ENCODE data around the gene PTPN12. TPM values are rescaled to one million over a fixed set of nuclear protein-coding genes. Genes with fewer than 3 reads are reported as not detected.
A peak's percentile ranks its signal among the peaks of the same experiment; 100 is the strongest.

PTPN12 gene
- polyA plus RNA-seq, 3 donors = 78.8 to 103 (median 84.9) TPM

DNA sequence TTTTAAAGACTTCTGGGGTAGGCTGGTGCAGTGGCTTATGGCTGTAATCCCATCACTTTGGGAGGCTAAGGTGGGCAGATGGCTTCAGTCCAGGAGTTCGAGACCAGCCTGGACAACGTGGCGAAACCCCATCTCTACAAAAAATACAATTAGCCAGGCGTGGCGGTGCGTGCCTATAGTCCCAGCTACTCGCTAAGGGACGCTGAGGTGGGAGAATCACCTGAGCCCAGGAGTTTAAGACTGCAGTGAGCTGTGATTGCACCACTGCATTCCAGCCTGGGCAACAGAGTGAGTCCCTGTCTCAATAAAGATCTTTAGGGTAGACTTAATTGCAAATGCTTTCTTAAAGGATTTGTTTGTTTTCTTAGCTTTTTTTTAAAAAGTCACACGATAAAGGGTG lies 29.3 kb downstream of the PTPN12 start:
- no peak for DNase-seq (ENCODE audit: extremely low read depth in 1 of 11, low read depth in 9 of 11, low spot score in 4 of 11)

DNA sequence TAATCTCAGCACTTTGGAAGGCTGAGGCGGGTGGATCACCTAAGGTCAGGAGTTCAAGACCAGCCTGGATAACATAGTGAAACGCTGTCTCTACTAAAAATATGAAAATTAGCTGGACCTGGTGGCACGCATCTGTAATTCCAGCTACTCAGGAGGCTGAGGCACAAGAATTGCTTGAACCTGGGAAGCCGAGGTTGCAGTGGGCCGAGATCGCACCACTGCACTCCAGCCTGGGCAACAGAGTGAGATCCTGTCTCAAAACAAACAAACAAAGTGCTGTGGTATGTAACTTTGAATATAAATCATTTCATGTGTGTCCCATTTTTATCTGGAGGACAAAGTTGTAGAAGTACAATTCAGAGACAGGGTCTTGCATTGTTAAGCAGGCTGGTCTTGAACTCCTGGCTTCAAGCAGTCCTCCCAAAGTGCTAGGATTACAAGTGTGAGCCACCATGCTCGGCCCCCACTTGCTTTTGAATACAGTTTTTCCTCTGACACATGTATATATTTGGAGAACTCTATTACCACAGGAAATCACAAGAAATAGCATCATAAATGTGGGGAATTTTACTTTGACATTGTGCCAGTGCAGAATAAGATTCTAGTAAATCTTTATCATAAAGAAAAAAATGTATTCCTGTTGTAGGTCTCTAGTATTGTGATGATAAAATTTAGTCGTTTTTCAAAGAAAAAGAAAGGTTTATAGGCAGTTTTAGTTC lies 32.6 kb downstream of the PTPN12 start:
- DNase-seq (ENCODE audit: extremely low read depth in 1 of 11, low read depth in 9 of 11, low spot score in 4 of 11) = no peak

GRCh38 chr7:77570330-77571011 lies 33.4 kb downstream of the PTPN12 start:
- no peak for DNase-seq (ENCODE audit: extremely low read depth in 1 of 11, low read depth in 9 of 11, low spot score in 4 of 11)

- DNase-seq (ENCODE audit: extremely low read depth in 1 of 11, low read depth in 9 of 11, low spot score in 4 of 11) = no peak
These were observed 34.7 kb downstream of the PTPN12 start for GRCh38 chr7:77571801-77572200.

DNA sequence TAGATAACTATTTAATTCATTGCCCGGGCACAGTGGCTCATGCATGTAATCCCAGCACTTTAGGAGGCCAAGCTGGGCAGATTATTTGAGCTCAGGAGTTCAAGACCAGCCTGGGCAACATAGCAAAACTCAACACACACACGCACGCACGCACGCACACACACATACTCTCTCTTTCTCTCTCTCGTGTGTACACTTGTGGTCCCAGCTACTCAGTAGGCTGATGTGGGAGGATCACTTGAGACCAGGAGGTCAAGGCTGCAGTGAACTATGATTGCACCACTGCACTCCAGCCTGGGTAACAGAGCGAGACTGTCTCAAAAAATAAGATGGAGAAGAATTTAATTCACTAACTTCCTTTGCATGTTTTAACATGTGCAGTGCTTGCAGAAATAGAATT lies 38.1 kb downstream of the PTPN12 start:
- DNase-seq (ENCODE audit: extremely low read depth in 1 of 11, low read depth in 9 of 11, low spot score in 4 of 11) = peak in 1 of 11 donors; percentile 5

DNA sequence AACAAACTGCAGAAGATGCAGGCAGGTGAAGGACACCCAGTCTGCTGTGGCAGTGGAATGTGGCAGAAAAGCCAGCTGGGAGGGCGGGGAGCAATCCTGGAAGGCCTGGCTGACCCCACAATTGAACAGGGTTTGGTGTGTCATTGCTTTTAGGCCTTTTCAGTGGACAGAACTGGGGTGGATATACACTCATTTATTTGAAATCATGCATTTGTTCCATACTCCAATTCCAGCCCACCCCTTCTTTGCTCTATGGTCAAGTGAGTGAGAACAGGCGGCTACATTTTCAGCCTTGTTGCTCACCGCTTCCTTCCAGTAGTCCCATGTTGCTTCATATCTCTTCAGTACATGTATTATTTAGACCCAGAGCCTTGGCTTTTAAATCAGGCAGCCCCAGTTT lies 39.8 kb downstream of the PTPN12 start:
- no peak for DNase-seq (ENCODE audit: extremely low read depth in 1 of 11, low read depth in 9 of 11, low spot score in 4 of 11)

DNA sequence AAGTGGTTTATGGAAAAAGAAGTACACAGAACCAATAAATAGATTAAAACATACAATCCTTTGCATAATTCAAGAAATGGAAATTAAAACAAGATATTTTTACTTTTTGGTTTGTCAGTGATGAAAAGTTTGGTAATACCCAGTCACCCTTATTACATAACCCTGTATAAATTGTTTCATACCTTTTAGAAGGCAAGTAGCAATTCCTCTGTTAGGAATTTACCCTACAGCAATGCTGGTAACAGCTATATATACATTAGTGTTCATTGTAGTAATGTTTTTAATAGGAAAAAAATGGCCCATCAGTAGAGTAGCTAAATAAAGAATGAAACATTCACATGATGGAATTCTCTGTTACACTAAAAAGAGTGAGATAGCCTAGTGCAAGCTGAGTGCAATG lies 42.7 kb downstream of the PTPN12 start:
- DNase-seq (ENCODE audit: extremely low read depth in 1 of 11, low read depth in 9 of 11, low spot score in 4 of 11) = no peak

DNA sequence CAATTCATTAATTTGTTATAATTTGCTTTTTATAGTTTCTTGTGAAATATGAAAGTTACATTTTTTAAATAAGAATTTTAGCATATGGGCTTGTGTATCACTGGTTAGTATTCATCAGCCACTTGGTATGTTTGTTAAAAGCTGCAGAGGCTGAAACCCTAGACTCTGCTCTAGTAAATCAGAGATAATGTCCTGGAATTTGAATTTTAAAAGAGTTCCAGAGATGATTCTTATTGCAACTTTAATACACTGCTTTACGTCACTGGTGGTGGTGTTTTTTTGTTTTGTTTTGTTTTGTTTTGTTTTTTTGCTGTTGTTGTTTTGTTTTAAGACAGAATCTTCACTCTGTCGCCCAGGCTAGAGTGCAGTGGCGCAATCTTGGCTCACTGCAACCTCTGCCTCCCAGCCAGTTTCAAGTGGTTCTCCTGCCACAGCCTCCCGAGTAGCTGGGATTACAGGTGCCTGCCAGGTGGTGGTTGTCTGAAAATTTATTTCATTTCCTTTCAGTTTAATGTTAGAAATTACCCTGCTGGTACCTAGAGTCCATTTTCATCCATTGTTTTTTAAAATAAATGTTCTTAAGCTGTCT lies 43.8 kb downstream of the PTPN12 start:
- DNase-seq (ENCODE audit: extremely low read depth in 1 of 11, low read depth in 9 of 11, low spot score in 4 of 11) = no peak

GRCh38 chr7:77587272-77587671 lies 50.2 kb downstream of the PTPN12 start:
- DNase-seq (ENCODE audit: extremely low read depth in 1 of 11, low read depth in 9 of 11, low spot score in 4 of 11) = no peak

DNA sequence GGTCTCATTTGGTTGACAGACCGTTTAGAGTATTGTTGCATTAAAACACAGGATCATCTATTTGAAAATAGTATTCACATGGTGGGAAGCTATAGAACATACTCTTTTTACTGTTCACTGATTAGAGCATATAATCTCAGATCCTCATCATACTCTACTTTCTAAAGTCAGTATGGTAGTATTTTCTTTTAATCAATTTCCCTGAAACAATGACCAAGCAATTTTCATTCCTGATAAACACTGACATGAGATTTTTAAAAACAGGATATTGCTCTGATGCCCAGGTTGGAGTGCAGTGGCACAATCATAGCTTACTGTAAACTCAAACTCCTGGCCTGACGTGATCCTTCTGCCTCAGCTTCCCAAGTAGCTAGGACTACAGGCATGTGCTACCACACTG lies 63.9 kb downstream of the PTPN12 start:
- DNase-seq (ENCODE audit: extremely low read depth in 1 of 11, low read depth in 9 of 11, low spot score in 4 of 11) = no peak

- no peak for DNase-seq (ENCODE audit: extremely low read depth in 1 of 11, low read depth in 9 of 11, low spot score in 4 of 11)
These were observed 69.5 kb downstream of the PTPN12 start for GRCh38 chr7:77606562-77606961.

DNA sequence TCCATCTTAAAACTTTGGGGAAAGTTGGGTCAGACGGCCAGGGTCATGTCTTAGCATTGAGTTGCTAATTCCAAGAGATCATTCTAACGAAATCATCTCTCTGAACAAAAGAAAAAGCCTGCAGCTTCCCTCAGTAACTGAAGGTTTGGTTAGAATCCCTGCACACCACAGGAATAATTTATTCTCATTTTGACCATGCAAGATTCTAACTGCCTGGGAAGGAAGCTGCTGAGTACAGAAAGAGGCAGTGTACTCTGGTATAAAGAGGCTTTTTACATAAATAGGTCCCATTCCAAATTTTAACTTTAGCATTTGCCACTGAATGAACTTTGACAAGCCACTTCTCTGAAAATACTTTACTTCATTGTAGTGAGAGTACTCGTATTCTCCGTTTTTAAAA lies 82.2 kb downstream of the PTPN12 start:
- no peak for DNase-seq (ENCODE audit: extremely low read depth in 1 of 11, low read depth in 9 of 11, low spot score in 4 of 11)

DNA sequence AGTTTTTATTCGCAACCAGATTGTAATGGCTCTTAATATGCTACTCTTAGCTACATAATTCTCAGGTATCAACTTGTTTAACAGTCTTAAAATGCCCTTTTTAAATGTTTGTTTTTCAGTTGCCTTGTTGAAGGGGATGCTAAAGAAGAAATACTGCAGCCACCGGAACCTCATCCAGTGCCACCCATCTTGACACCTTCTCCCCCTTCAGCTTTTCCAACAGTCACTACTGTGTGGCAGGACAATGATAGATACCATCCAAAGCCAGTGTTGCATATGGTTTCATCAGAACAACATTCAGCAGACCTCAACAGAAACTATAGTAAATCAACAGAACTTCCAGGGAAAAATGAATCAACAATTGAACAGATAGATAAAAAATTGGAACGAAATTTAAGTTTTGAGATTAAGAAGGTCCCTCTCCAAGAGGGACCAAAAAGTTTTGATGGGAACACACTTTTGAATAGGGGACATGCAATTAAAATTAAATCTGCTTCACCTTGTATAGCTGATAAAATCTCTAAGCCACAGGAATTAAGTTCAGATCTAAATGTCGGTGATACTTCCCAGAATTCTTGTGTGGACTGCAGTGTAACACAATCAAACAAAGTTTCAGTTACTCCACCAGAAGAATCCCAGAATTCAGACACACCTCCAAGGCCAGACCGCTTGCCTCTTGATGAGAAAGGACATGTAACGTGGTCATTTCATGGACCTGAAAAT lies 89.7 kb downstream of the PTPN12 start:
- DNase-seq (ENCODE audit: extremely low read depth in 1 of 11, low read depth in 9 of 11, low spot score in 4 of 11) = no peak

DNA sequence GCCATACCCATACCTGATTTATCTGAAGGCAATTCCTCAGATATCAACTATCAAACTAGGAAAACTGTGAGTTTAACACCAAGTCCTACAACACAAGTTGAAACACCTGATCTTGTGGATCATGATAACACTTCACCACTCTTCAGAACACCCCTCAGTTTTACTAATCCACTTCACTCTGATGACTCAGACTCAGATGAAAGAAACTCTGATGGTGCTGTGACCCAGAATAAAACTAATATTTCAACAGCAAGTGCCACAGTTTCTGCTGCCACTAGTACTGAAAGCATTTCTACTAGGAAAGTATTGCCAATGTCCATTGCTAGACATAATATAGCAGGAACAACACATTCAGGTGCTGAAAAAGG lies 90.2 kb downstream of the PTPN12 start:
- no peak for DNase-seq (ENCODE audit: extremely low read depth in 1 of 11, low read depth in 9 of 11, low spot score in 4 of 11)

DNA sequence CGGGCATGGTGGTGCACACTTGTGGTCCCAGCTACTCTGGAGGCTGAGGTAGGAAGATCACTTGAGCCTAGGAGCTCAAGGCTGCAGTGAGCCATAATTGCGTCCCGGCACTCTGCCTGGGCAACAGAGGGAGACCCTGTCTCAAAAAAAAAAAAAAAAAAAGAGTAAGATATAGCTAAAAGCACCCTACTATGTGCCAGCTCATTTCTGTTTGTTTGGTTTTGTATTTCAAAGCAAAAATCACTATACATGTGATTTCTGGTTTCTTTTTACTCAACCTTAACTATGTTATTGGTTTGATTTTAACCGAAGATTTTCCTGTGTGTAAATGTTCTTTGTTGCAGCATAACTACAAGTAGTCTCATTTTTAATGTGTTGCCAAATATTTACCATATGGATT lies 92.7 kb downstream of the PTPN12 start:
- DNase-seq (ENCODE audit: extremely low read depth in 1 of 11, low read depth in 9 of 11, low spot score in 4 of 11) = no peak

DNA sequence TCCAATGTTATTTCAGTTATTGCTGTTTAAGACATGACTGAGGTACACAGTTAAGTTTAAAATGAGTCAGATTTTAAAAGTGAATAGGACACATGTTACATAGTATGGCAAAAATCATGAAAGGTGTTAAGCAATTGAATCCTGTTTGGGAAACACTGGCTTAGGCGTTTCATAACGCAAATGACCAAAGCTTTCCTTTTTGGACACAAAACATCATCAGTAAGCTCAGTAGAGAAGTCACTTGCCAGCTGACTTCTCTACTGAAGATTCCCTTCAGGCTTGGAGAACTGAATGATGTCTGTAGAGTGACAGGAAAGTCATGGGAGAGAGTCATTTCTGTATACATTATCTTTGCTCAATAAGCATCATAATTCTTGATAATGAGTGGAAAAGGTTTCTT lies 94.7 kb downstream of the PTPN12 start:
- no peak for DNase-seq (ENCODE audit: extremely low read depth in 1 of 11, low read depth in 9 of 11, low spot score in 4 of 11)

GRCh38 chr7:77644774-77645173 lies 107.7 kb downstream of the PTPN12 start:
- no peak for DNase-seq (ENCODE audit: extremely low read depth in 1 of 11, low read depth in 9 of 11, low spot score in 4 of 11)

GRCh38 chr7:77648742-77649338 lies 111.7 kb downstream of the PTPN12 start:
- DNase-seq (ENCODE audit: extremely low read depth in 1 of 11, low read depth in 9 of 11, low spot score in 4 of 11) = no peak

GRCh38 chr7:77649716-77650349 lies 112.7 kb downstream of the PTPN12 start:
- DNase-seq (ENCODE audit: extremely low read depth in 1 of 11, low read depth in 9 of 11, low spot score in 4 of 11) = no peak

All from renal cortex interstitium (tissue), 11 donors.